Endometrial microvascular endothelial cells (primary cell): ENCODE measurements around the gene FGF22. TPM values are rescaled to one million over a fixed set of nuclear protein-coding genes. Genes with fewer than 3 reads are reported as not detected.

Source experiments
- in situ Hi-C: cut with HindIII; loops from 2 replicates; pipeline ENCODE4 v1.10.0; 2017; ENCODE audit warnings: low sequenced_read_pairs, low pct_unique_long_range_greater_than_20kb; ENCODE audit errors: inconsistent ontology term
- total RNA-seq: library from RNA; depleted of rRNA; stranded (reverse); fragments of >200 nt; gene quantifications from one replicate; pipeline ENCODE4 v1.2.3, GENCODE V29; 2015; ENCODE audit errors: inconsistent ontology term

The FGF22 gene
- total RNA-seq, 1 donor from 2014 or later: not detected

DNA sequence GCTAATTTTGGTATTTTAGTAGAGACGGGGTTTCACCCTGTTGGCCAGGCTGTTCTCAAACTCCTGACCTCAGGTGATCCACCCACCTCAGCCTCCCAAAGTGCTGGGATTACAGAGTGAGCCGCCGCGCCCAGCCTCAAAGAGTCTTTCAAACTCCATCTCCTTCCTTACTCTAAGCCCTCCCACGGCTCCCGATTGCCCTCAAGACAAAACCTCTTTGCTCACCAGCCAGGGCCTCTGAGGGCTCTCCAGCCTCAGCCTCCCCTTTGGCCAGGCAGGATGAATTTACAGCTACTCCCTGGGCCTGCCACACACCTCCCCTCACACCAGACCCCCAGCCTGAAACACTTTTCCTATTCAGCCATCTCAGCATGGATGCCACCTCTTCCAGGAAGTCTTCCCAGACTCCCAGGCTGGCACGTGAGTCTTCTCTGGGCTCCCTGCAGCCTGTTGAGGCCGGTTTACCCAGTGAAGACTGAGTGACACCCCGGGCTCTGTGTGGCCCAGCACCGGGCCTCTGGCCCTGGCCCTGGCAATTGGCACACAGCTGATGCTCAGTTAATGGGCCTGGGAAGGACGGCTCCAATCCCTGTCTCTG is 48.0 kb downstream of the FGF22 start:
- in situ Hi-C loops: no loop called here

DNA sequence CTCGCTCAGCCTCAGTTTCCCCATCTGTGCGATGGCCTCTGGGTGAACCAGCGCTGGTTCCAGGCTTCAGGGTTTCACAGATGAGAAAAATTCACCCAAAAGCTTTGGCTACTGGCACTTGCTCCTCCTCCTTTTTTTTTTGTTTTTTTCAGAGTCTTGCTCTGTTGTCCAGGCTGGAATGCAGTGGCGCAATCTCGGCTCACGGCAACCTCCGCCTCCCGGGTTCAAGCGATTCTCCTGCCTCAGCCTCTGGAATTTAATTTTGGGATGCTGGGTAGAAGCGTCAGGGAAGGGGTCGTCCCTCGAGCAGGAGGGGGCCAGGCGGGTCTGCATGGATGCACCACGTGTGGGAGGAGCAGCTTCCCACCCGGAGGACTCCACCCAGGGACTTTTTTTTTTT is 48.5 kb downstream of the FGF22 start:
- in situ Hi-C loops: no loop called here

DNA sequence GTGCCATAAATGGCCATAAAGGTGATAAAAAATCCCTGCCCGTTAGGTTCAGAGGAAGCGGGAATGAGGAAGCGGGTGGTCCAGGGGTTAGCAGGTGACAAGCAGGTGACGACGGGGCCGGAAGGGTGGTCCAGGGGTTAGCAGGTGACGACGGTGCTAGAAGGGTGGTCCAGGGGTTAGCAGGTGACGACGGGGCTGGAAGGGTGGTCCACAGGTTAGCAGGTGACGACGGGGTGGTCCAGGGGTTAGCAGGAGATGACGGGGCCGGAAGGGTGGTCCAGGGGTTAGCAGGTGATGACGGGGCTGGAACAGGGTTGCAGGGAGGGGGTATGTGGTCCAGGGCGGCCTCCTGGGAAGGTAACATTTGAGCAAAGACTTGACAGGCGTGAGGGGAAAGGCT is 49.3 kb downstream of the FGF22 start:
- in situ Hi-C loops: no loop called here

DNA sequence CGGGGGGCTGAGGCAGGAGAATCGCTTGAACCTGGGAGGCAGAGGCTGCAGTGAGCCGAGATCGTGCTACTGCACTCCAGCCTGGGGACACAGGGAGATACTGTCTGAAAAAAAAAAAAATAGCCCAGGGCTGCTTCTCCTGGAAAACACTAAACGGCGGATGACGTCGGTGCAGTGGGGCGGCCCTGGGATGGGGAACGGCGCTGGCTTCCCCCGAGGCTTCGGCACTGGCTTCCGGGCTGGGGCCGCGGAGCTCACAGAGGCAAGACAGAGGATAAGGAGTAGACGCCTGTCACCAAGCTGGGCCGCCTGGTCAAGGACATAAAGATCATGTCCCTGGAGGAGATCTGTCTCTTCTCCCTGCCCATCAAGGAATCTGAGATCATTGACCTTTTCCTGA is 50.5 kb downstream of the FGF22 start:
- in situ Hi-C loops: no loop called here

Other genes starting within 250 kb of the FGF22 start
- gene C2CD4C, start 230.7 kb upstream of the FGF22 start, total RNA-seq: not detected
- 0.37 TPM for gene SHC2, start 178.8 kb upstream of the FGF22 start, total RNA-seq
- gene MADCAM1, start 143.4 kb upstream of the FGF22 start, total RNA-seq: not detected
- 17.6 TPM for gene TPGS1, start 132.4 kb upstream of the FGF22 start, total RNA-seq
- gene CDC34, start 108.1 kb upstream of the FGF22 start, total RNA-seq: 84.7 TPM
- not detected for gene GZMM, start 95.8 kb upstream of the FGF22 start, total RNA-seq
- gene BSG, start 67.3 kb upstream of the FGF22 start, total RNA-seq: 537 TPM
- gene HCN2, start 50.0 kb upstream of the FGF22 start, total RNA-seq: 0.37 TPM
- gene POLRMT, start 6.3 kb upstream of the FGF22 start, total RNA-seq: 25.9 TPM
- 136 TPM for gene RNF126, start 23.3 kb downstream of the FGF22 start, total RNA-seq
- 55.0 TPM for gene FSTL3, start 36.5 kb downstream of the FGF22 start, total RNA-seq
- not detected for gene PRSS57, start 55.6 kb downstream of the FGF22 start, total RNA-seq
- not detected for gene PALM, start 69.1 kb downstream of the FGF22 start, total RNA-seq
- not detected for gene MISP, start 111.2 kb downstream of the FGF22 start, total RNA-seq
- 307 TPM for gene PTBP1, start 157.6 kb downstream of the FGF22 start, total RNA-seq
- 1.5 TPM for gene PLPPR3, start 182.1 kb downstream of the FGF22 start, total RNA-seq
- not detected for gene AZU1, start 188.0 kb downstream of the FGF22 start, total RNA-seq
- gene PRTN3, start 201.1 kb downstream of the FGF22 start, total RNA-seq: not detected
- gene ELANE, start 212.4 kb downstream of the FGF22 start, total RNA-seq: not detected
- 5.4 TPM for gene CFD, start 219.8 kb downstream of the FGF22 start, total RNA-seq